ENCODE measurements around the gene EGFL6.
A peak's percentile ranks its signal among the peaks of the same experiment; 100 is the strongest.
"Not testable (repeated sequence)": the region's sequence is repeated elsewhere in the genome, so short reads cannot be mapped to it uniquely, and the experiment has no call there.

Gene EGFL6

DNA sequence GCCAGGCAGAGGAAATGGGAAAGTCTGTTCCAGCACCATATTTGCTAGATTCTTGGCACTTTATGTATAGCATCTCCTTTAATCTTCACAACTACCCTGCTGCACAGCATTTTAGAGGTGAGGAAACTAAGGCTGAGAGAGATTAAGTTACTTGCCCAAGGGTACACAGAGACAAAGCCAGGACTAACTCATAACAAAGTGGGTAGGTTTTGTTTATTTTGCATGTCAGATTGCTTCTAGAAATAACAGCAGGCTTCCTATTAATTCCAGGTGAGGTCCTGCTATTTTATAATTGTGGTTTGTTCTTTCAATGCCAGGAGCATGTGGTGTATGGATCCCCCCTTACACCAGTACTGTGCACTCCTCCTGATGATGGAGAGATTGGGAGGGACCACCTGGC, 98.5 kb downstream of the EGFL6 start:
- ATAC-seq (ENCODE audit: low read depth) (peak; percentile 41; the same call in 1 of the 3 replicates), DNase-seq (ENCODE audit: low spot score) (no peak)
- Histone ChIP-seq H3K27me3 (ENCODE audit: insufficient read depth, poor library complexity, severe bottlenecking) (no peaks in the 10 kb centered on the region), H3K4me3 (ENCODE audit: severe bottlenecking) (no peak overlapping the region), H3K4me1 (ENCODE audit: insufficient read depth, poor library complexity, severe bottlenecking) (peaks cover 9% of the 10 kb centered on the region), H3K9me3 (ENCODE audit: severe bottlenecking) (no peaks in the 10 kb centered on the region), H3K27ac (ENCODE audit: poor library complexity, severe bottlenecking) (no peak overlapping the region), H3K36me3 (ENCODE audit: low read depth) (no peaks in the 10 kb centered on the region)
- TF ChIP-seq, protein P1, sequence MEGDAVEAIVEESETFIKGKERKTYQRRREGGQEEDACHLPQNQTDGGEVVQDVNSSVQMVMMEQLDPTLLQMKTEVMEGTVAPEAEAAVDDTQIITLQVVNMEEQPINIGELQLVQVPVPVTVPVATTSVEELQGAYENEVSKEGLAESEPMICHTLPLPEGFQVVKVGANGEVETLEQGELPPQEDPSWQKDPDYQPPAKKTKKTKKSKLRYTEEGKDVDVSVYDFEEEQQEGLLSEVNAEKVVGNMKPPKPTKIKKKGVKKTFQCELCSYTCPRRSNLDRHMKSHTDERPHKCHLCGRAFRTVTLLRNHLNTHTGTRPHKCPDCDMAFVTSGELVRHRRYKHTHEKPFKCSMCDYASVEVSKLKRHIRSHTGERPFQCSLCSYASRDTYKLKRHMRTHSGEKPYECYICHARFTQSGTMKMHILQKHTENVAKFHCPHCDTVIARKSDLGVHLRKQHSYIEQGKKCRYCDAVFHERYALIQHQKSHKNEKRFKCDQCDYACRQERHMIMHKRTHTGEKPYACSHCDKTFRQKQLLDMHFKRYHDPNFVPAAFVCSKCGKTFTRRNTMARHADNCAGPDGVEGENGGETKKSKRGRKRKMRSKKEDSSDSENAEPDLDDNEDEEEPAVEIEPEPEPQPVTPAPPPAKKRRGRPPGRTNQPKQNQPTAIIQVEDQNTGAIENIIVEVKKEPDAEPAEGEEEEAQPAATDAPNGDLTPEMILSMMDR (IDR thresholded peaks at IDR 0.05; ENCODE audit: poor library complexity, severe bottlenecking), result no peak

- peak overlapping the region; percentile 36 for H3K27ac ChIP-seq (ENCODE audit: poor library complexity, severe bottlenecking)
- TF ChIP-seq, protein P1 (IDR thresholded peaks at IDR 0.05; ENCODE audit: poor library complexity, severe bottlenecking), result no peak
- H3K9me3 ChIP-seq (ENCODE audit: severe bottlenecking), result no peaks in the 10 kb centered on the region
- H3K36me3 ChIP-seq (ENCODE audit: low read depth), result no peaks in the 10 kb centered on the region
- no peak overlapping the region for H3K4me3 ChIP-seq (ENCODE audit: severe bottlenecking)
- peaks cover 9% of the 10 kb centered on the region for H3K4me1 ChIP-seq (ENCODE audit: insufficient read depth, poor library complexity, severe bottlenecking)
- DNase-seq (ENCODE audit: low spot score) (peak; percentile 77), ATAC-seq (ENCODE audit: low read depth) (peak; percentile 81)
- no peaks in the 10 kb centered on the region for H3K27me3 ChIP-seq (ENCODE audit: insufficient read depth, poor library complexity, severe bottlenecking)
Measured at GRCh38 chrX:13669246-13669737, 99.9 kb downstream of the EGFL6 start.

GRCh38 chrX:13669755-13670154, 100.4 kb downstream of the EGFL6 start:
- ATAC-seq (ENCODE audit: low read depth); H3K36me3 ChIP-seq (ENCODE audit: low read depth); H3K27me3 ChIP-seq (ENCODE audit: insufficient read depth, poor library complexity, severe bottlenecking); H3K4me1 ChIP-seq (ENCODE audit: insufficient read depth, poor library complexity, severe bottlenecking); H3K9me3 ChIP-seq (ENCODE audit: severe bottlenecking); DNase-seq (ENCODE audit: low spot score); H3K4me3 ChIP-seq (ENCODE audit: severe bottlenecking): not testable (repeated sequence)
- H3K27ac ChIP-seq (ENCODE audit: poor library complexity, severe bottlenecking), result peak overlapping the region; percentile 36

GRCh38 chrX:13670197-13670596, 100.8 kb downstream of the EGFL6 start:
- no peaks in the 10 kb centered on the region for H3K27me3 ChIP-seq (ENCODE audit: insufficient read depth, poor library complexity, severe bottlenecking)
- H3K27ac ChIP-seq (ENCODE audit: poor library complexity, severe bottlenecking), result no peak overlapping the region
- ATAC-seq (ENCODE audit: low read depth) (no peak), DNase-seq (ENCODE audit: low spot score) (no peak)
- peaks cover 9% of the 10 kb centered on the region for H3K4me1 ChIP-seq (ENCODE audit: insufficient read depth, poor library complexity, severe bottlenecking)
- H3K36me3 ChIP-seq (ENCODE audit: low read depth), result no peaks in the 10 kb centered on the region
- TF ChIP-seq, protein P1 (IDR thresholded peaks at IDR 0.05; ENCODE audit: poor library complexity, severe bottlenecking), result no peak
- H3K4me3 ChIP-seq (ENCODE audit: severe bottlenecking), result no peak overlapping the region
- H3K9me3 ChIP-seq (ENCODE audit: severe bottlenecking), result no peaks in the 10 kb centered on the region

DNA sequence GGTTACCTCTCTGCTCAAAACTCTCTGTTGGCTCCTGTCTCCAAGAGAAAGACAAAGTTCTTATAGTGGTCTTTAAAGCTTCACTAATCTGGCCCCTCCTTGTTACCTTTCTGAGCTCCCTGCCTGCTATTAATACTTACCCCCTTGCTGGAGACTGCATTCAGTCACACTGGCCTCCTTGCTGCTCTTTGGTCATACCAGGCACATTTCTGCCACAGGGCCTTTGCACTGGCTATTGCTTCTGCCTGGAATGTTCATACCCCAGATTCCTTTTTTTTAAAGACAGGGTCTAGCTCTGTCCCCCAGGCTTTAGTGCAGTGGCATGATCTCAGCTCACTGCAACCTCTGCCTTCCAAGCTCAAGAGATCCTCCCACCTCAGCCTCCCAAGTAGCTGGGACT, 103.6 kb downstream of the EGFL6 start:
- peaks cover 9% of the 10 kb centered on the region for H3K4me1 ChIP-seq (ENCODE audit: insufficient read depth, poor library complexity, severe bottlenecking)
- H3K4me3 ChIP-seq (ENCODE audit: severe bottlenecking), result no peak overlapping the region
- TF ChIP-seq, protein P1 (IDR thresholded peaks at IDR 0.05; ENCODE audit: poor library complexity, severe bottlenecking), result no peak
- no peaks in the 10 kb centered on the region for H3K9me3 ChIP-seq (ENCODE audit: severe bottlenecking)
- no peak for ATAC-seq (ENCODE audit: low read depth)
- DNase-seq (ENCODE audit: low spot score), result no peak
- no peaks in the 10 kb centered on the region for H3K27me3 ChIP-seq (ENCODE audit: insufficient read depth, poor library complexity, severe bottlenecking)
- no peaks in the 10 kb centered on the region for H3K36me3 ChIP-seq (ENCODE audit: low read depth)
- no peak overlapping the region for H3K27ac ChIP-seq (ENCODE audit: poor library complexity, severe bottlenecking)
